MV-4-11 (cell line): ENCODE data around the gene POU2F3.

Experiments used
- DNase-seq: peaks from one replicate; lab custom pipeline; 2025; lab: John Stamatoyannopoulos, UW

Gene POU2F3

DNA sequence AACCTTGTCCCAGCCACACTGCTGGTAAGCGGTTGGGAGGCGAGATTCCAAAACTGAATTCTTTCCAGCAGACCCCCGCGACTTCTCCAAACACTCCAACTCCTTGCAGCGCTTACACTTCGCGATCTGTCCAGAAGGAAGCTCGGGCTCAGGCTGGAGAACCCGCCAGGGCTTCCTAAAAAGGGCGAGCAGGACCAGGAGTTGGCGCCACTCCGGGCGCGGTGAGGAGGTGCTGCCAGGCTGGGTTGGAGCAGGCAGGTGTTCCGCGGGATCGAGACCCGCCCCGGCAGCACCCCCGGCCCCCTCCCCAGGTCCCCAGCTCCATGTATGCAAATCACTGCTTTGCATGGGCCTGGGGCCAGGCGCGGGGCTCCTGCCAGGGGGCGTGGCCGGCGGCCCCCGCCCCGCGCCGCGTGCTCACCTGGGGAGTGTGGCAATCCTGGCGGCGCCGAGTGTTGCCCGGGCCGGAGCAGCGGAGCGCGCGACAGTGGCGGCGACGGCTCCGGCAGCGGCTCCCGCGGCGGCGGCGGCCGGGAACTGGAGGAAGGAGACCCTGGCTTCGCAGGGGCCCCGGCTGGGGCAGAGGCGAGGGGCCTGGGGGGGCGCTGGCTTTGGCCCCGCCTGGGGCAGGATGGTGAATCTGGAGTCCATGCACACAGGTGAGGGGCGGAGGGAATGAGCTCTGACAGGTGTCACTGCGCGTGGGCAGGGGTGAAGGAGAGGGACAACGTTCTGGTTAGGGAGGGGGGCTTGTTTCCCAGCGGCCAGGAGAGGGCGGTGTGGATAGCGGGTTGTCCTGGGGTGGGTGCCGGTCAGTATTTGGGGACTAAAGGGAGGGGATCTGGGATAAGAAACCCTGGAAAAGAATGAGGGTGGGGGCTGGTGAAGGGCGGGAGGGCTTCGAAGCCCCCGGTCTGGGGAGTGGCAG is at the start of gene POU2F3:
Gene POU2F3 (plus strand): TSS at position 428 of the 928 bp plus-strand sequence. CDS start 204 bp downstream, at position 632.
- no peak for DNase-seq

GRCh38 chr11:120191058-120191457 is 48.9 kb upstream of the POU2F3 start:
- no peak for DNase-seq

GRCh38 chr11:120192831-120193625 is 46.9 kb upstream of the POU2F3 start:
- no peak for DNase-seq

DNA sequence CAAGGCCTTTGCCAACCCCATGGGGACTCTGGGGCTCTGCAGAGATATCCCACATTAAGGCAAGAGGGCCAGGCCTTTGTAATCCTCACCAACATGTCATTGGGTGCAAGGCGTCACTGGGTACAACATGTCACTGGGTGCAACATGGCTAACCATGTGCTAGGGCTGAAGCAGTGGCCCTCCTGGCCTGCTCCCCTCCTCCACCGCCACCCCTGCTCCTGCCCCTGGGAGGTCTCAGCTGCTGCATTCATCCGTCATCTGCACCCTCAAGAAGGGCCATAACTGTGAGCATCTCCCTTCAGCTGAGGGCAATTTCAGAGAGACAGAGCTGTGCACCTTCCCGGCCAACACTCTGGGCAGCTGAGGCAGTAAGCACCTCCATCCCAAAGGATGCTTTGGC is 45.8 kb upstream of the POU2F3 start:
- DNase-seq = no peak

DNA sequence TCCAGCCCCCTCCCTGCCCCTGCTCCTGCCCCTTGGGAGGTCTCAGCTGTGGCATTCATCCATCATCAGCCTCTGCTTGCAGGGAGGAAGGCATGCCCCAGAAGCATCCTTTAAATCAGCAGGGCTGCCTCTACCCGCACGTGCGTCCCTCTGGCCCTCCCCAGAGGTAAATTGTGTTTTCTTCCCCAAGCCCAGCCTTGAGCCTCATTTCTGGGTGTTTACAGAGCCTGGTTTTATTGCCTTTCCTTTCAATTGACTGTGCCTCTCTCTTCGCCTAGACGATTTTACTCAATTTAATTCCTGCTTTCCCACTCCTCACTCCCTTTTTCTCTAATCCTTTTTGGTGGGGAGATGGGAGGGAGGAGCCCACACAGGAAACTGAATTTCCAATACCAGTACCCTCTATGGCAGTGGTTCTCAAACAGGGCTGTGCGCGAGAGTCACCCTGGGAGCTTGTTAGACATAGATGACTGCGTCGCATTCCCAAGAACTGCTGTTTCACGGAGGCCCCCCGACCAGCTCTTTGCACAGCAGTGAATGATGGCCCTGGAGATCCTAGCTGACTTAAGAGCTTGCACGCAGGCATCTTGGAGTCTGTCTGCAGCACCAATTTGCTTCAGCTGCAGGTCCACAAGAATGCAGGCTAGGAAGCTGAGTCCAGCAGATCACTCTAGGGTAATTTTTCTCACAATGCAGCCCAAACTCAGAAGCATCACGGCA is 44.2 kb upstream of the POU2F3 start:
- no peak for DNase-seq

GRCh38 chr11:120196826-120197225 is 43.1 kb upstream of the POU2F3 start:
- DNase-seq = no peak

DNA sequence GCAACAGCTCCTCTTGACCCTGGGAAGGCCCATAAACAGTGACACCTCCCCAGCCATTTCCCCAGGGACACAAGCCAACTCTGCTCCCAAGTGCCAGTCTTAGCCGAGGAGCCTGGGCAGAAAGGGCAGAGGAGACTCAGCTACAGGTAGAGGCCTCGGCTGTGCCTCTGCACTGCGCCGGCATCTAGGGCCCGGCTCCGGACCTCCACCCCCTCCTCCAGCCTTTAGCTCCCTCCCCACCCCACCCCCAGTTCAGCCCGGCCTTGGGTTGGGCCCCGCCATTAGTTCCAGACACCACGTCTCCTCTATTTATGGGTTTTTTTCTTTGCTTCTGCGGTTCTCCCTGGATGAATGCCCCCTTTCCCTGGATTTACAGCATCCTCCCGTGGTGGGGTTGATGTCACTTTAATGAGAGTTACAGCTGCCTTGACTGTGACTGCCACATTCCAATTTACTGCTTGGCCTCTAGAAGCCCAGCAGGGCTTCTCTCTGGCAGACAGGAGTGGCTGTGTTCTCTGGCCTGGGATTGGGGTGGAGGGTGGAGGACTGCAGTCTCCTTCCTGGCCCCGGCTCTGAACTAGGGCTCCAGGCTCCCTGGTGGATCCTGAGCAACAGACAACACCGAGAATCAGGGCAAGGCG is 42.6 kb upstream of the POU2F3 start:
- DNase-seq = no peak

DNA sequence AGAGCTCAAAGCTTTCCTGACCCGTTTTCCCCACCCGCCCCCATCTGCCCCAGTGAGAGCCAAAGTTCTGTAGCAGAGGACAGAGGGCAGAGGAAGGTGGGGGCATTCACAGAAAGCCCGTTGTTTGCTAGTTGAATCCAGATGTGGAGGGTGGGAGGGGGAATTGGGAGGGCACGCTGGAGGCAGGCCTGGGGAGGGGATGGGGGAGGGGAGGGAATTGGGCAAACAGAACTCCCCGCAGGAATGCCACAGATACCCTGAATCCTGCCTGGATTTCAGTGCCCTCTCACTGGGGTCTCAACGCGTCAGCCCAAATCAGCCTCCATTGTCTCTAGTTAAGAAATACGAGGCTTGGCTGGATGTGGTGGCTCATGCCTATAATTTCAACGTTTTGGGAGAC is 42.0 kb upstream of the POU2F3 start:
- DNase-seq = no peak

- DNase-seq = no peak
Measured at GRCh38 chr11:120198403-120198786, 41.5 kb upstream of the POU2F3 start.

DNA sequence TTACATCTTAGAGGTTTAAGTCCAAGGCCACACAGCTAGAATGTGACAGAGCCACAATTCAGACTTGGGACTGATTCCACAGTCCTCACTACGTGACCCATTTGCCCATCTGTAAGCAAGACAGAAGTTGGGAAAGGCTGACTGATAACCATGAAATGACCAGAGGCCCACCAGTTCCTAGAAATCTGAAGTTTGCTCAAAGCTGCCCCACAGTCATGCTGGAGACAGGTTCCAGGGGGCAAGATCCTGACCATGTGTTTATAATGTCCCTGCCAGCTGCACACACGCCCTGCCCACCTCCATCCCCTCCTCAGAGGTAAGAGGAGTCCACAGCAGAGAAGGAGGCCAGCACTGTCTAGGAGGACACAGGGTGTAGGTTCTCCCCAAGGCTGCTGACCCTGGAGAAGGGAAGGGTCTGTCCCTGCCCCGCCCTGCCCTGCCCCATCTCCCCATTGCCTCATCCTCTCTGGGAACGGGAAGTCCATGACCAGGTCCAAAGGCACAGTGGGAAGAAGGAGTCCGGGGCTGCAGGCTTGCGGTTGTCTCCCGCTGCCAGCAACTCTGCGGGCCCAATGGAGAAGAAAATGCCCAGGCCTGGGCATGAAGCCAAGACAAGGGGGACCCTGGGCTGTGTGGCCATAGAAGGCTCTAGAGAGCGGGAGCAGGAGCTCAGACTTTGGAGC is 41.0 kb upstream of the POU2F3 start:
- DNase-seq = no peak

GRCh38 chr11:120199613-120200012 is 40.3 kb upstream of the POU2F3 start:
- no peak for DNase-seq

DNA sequence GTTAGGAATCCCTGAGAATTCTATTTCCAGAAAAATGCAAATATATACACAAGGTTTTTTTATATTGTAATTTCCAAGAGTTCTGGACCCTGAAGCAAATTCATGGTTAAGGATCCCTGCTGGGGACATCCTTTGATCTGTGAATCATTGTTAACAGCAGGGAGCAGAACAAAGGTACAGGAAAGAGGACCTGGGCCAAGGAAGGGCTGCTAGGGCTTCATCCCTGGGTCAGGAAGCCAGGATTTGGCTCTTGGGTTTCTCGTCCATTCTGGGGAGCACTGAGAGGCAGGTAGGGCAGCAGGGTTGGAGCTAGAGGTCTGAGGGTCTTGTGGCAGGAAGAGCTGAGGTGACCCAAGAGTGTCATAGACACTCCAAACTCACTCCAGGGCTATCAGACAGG is 39.3 kb upstream of the POU2F3 start:
- no peak for DNase-seq

DNA sequence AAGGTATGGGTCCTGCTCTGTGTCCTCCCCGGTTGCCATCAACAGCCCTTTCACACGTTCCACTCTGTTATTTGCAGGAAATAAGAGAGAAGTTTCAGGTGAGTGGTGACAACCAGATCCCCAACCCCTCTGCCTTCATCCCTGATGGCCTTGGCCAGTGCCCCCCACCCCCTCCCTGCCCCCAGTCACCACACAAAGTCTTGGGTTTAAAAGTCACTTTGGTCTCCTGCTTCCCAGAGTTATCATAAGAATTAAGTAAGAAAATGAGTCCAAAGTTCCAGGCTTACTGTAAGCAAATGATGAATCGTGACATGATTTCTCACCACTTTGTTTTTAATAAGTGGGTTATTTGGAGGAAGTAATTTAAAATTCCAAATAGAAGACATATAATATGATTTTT is 38.3 kb upstream of the POU2F3 start:
- no peak for DNase-seq

GRCh38 chr11:120203626-120204025 is 36.3 kb upstream of the POU2F3 start:
- no peak for DNase-seq

- DNase-seq = peak; percentile 60
Measured at GRCh38 chr11:120205596-120206161, 34.3 kb upstream of the POU2F3 start.

GRCh38 chr11:120207512-120207911 is 32.4 kb upstream of the POU2F3 start:
- DNase-seq = peak; percentile 62

GRCh38 chr11:120208001-120208441 is 31.9 kb upstream of the POU2F3 start:
- DNase-seq = peak; percentile 99

GRCh38 chr11:120208777-120209176 is 31.2 kb upstream of the POU2F3 start:
- DNase-seq = peak; percentile 90

DNA sequence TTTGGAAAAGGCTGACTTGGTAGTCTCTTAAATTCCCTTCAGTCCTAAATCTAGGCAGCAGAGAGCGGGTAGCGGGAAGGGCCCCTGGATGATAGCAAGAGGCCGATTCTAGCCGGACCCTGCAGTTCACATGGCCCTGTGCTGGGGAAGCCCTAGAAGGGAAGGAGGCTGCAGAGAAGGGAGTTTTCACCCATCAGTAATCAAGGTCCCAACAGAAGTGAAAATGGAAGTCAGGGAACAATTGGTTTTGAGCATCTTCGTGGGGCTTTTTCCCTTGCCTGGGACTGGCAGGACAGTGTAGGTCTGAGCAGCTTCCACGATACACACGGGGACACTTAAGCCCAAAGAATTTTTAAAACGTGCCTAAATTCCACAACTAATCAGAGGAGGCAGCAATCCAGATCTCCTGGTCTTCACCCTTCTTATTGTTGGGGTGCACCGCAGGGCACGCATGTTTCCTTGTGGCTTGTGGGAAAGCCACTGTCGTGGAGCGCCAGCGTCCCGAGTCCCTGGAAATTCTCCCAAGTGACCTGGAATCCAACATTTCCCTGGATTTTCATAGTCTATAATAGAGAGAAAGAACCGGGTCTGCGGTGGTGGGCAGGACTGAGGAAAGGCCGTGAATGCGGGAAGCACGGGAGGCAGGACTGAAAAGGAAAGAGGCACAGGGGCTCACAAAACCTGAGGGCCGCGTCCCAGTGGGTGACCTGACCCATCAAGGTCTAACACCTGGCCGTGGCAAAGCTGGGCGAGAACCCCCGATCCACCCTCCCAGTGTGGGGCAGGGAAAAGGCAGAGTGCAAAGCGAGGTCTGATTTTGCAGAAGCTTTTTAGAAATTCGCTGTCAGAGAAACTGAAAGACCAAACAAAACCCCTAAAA is 30.0 kb upstream of the POU2F3 start:
- no peak for DNase-seq
